GM12872 (cell line): Measurements from ENCODE around the gene CIPC.

ENCODE experiments used
- TF ChIP-seq, protein P1 (sequence below): IDR thresholded peaks from 3 replicates; pipeline ENCODE4 v1.5.1; 2011; ENCODE audit warnings: low read depth, mild to moderate bottlenecking, low read length, moderate library complexity; ENCODE audit not compliant: insufficient read depth

The CIPC gene

GRCh38 chr14:77158175-77158881 lies 60.3 kb downstream of the CIPC start:
- TF ChIP-seq, protein P1, sequence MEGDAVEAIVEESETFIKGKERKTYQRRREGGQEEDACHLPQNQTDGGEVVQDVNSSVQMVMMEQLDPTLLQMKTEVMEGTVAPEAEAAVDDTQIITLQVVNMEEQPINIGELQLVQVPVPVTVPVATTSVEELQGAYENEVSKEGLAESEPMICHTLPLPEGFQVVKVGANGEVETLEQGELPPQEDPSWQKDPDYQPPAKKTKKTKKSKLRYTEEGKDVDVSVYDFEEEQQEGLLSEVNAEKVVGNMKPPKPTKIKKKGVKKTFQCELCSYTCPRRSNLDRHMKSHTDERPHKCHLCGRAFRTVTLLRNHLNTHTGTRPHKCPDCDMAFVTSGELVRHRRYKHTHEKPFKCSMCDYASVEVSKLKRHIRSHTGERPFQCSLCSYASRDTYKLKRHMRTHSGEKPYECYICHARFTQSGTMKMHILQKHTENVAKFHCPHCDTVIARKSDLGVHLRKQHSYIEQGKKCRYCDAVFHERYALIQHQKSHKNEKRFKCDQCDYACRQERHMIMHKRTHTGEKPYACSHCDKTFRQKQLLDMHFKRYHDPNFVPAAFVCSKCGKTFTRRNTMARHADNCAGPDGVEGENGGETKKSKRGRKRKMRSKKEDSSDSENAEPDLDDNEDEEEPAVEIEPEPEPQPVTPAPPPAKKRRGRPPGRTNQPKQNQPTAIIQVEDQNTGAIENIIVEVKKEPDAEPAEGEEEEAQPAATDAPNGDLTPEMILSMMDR = no peak

DNA sequence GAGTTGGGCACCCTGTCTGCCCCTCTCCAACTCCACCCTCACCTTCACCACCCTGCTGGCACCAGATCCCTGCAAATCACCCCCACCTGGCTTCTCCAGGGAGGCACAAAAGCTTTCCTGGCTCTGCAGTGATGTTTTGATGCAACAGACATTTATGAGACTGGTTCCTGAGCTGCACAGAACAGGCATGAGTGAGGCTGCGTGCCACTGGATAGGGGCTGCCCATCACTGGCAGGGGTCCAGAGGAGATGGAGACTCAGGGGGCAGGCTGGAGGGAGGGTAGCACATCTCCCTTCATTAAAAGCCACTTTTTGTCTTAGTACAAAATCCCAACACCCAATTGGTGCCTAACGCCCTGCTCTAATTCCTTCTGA lies 60.8 kb downstream of the CIPC start:
- TF ChIP-seq, protein P1 = no peak

DNA sequence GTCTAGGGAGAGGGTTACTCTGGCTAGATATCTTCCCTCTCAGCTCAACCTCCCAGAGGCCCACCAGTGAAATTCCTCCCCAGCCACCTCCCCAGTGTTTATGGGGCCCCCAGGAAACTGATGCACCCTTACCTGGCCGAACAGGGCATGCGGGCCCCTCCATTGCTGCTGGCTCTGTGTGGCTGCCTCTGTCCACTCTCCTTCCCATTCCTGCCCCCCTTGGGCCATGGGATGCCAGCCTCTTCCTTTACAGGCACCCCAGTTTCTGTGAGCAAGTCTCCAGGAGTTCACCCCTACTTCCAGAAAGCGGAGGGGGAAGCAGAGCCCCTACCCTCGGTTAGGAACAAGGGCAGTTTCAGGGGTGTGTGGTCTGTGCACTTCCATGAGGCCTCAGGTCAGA lies 63.0 kb downstream of the CIPC start:
- TF ChIP-seq, protein P1 = no peak
